Activated B cell treated with CpG ODN at 0.5 μM for 24 hours (primary cell): ENCODE results near the gene COPS9. TPM values are rescaled to one million over a fixed set of nuclear protein-coding genes. Genes with fewer than 3 reads are reported as not detected.

Experiments
- ATAC-seq: fragments of 200-7000 bp; cut with Tn5 transposase; one replicate; pipeline ENCODE4 v1.10.0; 2021; ENCODE audit warnings: low read depth, mild to moderate bottlenecking, moderate library complexity
- CTCF ChIA-PET: fragments of 350-600 bp; sonication (Branson Sonifier 250); formaldehyde crosslinking; loops from one replicate; lab custom pipeline; 2021; ENCODE audit warnings: antibody characterized with exemption; lab: Charles Lee
- POLR2A ChIA-PET: fragments of 350-600 bp; sonication (Branson Sonifier 250); formaldehyde crosslinking; loops from one replicate; lab custom pipeline; 2021; ENCODE audit warnings: antibody characterized with exemption; lab: Charles Lee
- DNase-seq: peaks from one replicate; pipeline ENCODE4 v3.0.0; 2022
- H3K27ac Mint-ChIP-seq: one replicate; pipeline ENCODE4 v1.8.0; 2020; ENCODE audit warnings: mixed read lengths
- H3K27me3 Mint-ChIP-seq: one replicate; pipeline ENCODE4 v1.8.0; 2021; ENCODE audit warnings: mixed read lengths
- H3K36me3 Mint-ChIP-seq: one replicate; pipeline ENCODE4 v1.8.0; 2021; ENCODE audit warnings: low read depth, mixed read lengths
- H3K4me1 Mint-ChIP-seq: one replicate; pipeline ENCODE4 v1.8.0; 2021; ENCODE audit warnings: mixed read lengths
- H3K4me3 Mint-ChIP-seq: one replicate; pipeline ENCODE4 v1.8.0; 2020; ENCODE audit warnings: mild to moderate bottlenecking, mixed read lengths
- H3K9me3 Mint-ChIP-seq: one replicate; pipeline ENCODE4 v1.8.0; 2020; ENCODE audit warnings: mixed read lengths
- intact Hi-C: fragments of 100-400 bp; cut with micrococcal nuclease; formaldehyde crosslinking; loops from one replicate; pipeline ENCODE4 v1.15.1; 2024
- total RNA-seq: library from RNA; stranded (reverse); gene quantifications from 2 replicates; pipeline ENCODE4 v1.2.3, GENCODE V29; 2022
- TF ChIP-seq, protein P1 (sequence below): fragments of 200-600 bp; IDR thresholded peaks from one replicate; pipeline ENCODE4 v1.8.0; 2022; ENCODE audit warnings: antibody characterized with exemption, mild to moderate bottlenecking

COPS9 gene
- total RNA-seq, 1 donor from 2014 or later: 78.6 TPM

DNA sequence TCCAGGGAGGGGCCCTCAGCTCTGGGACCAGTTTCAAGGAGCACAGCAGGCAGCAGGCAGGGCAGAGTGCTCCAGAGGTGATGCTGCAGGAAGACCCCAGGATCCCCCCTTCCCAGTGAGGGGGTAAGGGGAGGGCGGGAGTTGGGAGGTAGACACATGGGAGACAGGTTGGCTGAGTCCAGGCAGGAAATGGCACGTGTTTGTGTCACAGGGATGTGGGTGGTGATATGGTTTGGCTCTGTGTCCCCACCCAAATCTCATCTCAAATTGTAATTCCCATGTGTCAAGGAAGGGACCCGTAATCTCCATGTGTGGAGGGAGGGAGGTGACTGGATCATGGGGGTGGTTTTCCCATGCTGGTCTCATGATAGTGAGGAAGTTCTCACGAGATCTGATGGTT, 29.6 kb upstream of the COPS9 start:
- Mint-ChIP-seq H3K4me1 (no peaks in the 10 kb centered on the region), H3K27ac (no peak overlapping the region), H3K9me3 (no peaks in the 10 kb centered on the region), H3K4me3 (no peak overlapping the region), H3K27me3 (peaks cover 2% of the 10 kb centered on the region), H3K36me3 (no peaks in the 10 kb centered on the region)
- intact Hi-C loops: no loop called here
- no peak for DNase-seq
- CTCF ChIA-PET: no interaction called here
- ATAC-seq: no peak
- TF ChIP-seq, protein P1, sequence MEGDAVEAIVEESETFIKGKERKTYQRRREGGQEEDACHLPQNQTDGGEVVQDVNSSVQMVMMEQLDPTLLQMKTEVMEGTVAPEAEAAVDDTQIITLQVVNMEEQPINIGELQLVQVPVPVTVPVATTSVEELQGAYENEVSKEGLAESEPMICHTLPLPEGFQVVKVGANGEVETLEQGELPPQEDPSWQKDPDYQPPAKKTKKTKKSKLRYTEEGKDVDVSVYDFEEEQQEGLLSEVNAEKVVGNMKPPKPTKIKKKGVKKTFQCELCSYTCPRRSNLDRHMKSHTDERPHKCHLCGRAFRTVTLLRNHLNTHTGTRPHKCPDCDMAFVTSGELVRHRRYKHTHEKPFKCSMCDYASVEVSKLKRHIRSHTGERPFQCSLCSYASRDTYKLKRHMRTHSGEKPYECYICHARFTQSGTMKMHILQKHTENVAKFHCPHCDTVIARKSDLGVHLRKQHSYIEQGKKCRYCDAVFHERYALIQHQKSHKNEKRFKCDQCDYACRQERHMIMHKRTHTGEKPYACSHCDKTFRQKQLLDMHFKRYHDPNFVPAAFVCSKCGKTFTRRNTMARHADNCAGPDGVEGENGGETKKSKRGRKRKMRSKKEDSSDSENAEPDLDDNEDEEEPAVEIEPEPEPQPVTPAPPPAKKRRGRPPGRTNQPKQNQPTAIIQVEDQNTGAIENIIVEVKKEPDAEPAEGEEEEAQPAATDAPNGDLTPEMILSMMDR: no peak
- POLR2A ChIA-PET: no interaction called here

GRCh38 chr2:240165034-240165433, 28.9 kb upstream of the COPS9 start:
- Mint-ChIP-seq H3K36me3 (no peaks in the 10 kb centered on the region), H3K9me3 (no peaks in the 10 kb centered on the region), H3K4me3 (no peak overlapping the region), H3K4me1 (no peaks in the 10 kb centered on the region), H3K27me3 (peaks cover 2% of the 10 kb centered on the region), H3K27ac (no peak overlapping the region)
- CTCF ChIA-PET: no interaction called here
- no peak for DNase-seq
- intact Hi-C loops: no loop called here
- TF ChIP-seq, protein P1: no peak
- POLR2A ChIA-PET: no interaction called here
- ATAC-seq: no peak

DNA sequence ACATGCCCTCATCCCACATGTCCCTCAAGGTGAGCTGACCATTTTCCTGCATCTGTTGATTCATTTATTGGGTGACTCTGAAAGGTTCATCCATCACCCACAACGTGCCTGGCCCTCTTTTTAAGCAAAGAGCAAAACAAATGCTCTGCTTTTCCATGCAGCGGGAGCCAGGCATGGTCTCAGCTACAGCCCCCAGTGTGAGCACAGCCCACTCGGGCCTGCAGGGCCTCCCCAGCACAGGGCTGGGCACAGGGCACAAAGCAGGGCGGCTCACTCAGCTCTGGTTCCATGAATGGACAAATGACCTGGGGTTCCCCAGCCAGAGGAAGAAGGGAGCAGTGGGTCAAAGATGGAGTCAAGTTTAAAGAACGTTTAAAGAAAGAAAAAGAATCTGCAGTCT, 28.5 kb upstream of the COPS9 start:
- Mint-ChIP-seq H3K4me1 (no peaks in the 10 kb centered on the region), H3K4me3 (no peak overlapping the region), H3K27me3 (peaks cover 2% of the 10 kb centered on the region), H3K27ac (no peak overlapping the region), H3K9me3 (no peaks in the 10 kb centered on the region), H3K36me3 (no peaks in the 10 kb centered on the region)
- DNase-seq: no peak
- no peak for ATAC-seq
- ChIA-PET POLR2A (interaction anchor here (0.6 kb wide), 1 partner anchor 1638 kb away, joined by 3 read pairs; no protein-coding TSS in a partner anchor), CTCF (no interaction called here)
- intact Hi-C loops: no loop called here
- TF ChIP-seq, protein P1: no peak

DNA sequence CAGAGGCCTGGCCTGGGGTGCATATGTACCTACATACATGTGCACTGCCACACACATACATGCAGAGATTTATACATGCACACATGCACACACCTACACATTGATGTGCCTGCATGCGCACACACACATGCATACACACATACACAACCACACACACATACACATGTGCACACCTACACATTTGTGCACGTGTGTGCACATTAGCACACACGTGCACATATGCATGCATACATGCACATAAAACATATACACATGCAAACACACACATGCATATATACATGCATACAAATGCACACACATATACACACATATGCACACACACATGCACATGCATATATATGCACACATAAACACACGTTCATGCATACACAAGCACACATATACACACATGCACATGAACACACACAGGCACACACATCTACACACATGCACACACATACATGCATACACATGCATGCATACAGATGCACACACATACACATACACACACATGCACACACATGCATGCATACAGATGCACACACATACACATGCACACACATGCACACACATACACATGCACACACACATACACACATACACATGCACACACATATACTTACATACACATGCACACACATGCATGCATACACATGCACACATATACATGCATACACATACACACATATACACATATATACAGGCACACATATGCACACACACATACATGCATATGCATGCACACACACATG, 27.9 kb upstream of the COPS9 start:
- ChIA-PET CTCF (no interaction called here), POLR2A (interaction anchor here (0.6 kb wide), 1 partner anchor 1638 kb away, joined by 3 read pairs; no protein-coding TSS in a partner anchor)

More for the DNA sequence above, 27.9 kb upstream of the COPS9 start:
- no peak overlapping the region for H3K27ac Mint-ChIP-seq
- intact Hi-C loops: no loop called here
- ATAC-seq: no peak
- peaks cover 2% of the 10 kb centered on the region for H3K27me3 Mint-ChIP-seq
- no peak for DNase-seq
- H3K9me3 Mint-ChIP-seq: no peaks in the 10 kb centered on the region
- no peak overlapping the region for H3K4me3 Mint-ChIP-seq
- TF ChIP-seq, protein P1: no peak
- no peaks in the 10 kb centered on the region for H3K36me3 Mint-ChIP-seq
- H3K4me1 Mint-ChIP-seq: no peaks in the 10 kb centered on the region
